IMR-90 (cell line): Measurements from ENCODE around the gene C6orf136. TPM values are rescaled to one million over a fixed set of nuclear protein-coding genes. Genes with fewer than 3 reads are reported as not detected.
A peak's percentile ranks its signal among the peaks of the same experiment; 100 is the strongest.

Experiments used
- ATAC-seq: fragments of 200-7000 bp; cut with Tn5 transposase; 2 replicates; pipeline ENCODE4 v1.9.1; 2020; ENCODE audit warnings: low read depth, mild to moderate bottlenecking, moderate library complexity
- BruUV-seq: library from RNA; stranded (reverse); fragments of 400-500 nt; replicated peaks from 2 replicates; lab custom pipeline; 2021; lab: Mats Ljungman, UMichigan
- CTCF ChIA-PET: fragments of 300-600 bp; formaldehyde crosslinking; extraction: SDS; loops from one replicate; lab custom pipeline; 2021; ENCODE audit warnings: antibody characterized with exemption; lab: Yijun Ruan, JAX
- POLR2A ChIA-PET: fragments of 300-600 bp; sonication (Branson Sonifier 250); formaldehyde crosslinking; loops from one replicate; lab custom pipeline; 2022; ENCODE audit warnings: antibody characterized with exemption; ENCODE audit not compliant: unreplicated experiment; lab: Charles Lee
- DNase-seq: peaks from one replicate; pipeline ENCODE4 v3.0.0; 2013
- H2AFZ ChIP-seq: replicated peaks from 2 replicates; pipeline ENCODE3; 2013; ENCODE audit warnings: low read length, mild to moderate bottlenecking; ENCODE audit not compliant: poor library complexity
- H2AK5ac ChIP-seq: 2 replicates; pipeline ENCODE4 v1.6.1; 2013; ENCODE audit warnings: low read depth, low read length, inconsistent platforms
- H2AK9ac ChIP-seq: replicated peaks from 2 replicates; pipeline ENCODE3; 2013; ENCODE audit warnings: mild to moderate bottlenecking, low read depth, low read length, moderate library complexity; ENCODE audit not compliant: poor library complexity
- H2BK120ac ChIP-seq: 2 replicates; pipeline ENCODE4 v1.6.1; 2013; ENCODE audit warnings: low read depth, low read length, inconsistent platforms
- H2BK15ac ChIP-seq: 3 replicates; pipeline ENCODE4 v1.6.1; 2013; ENCODE audit warnings: low read depth, low read length, inconsistent platforms
- H2BK20ac ChIP-seq: 2 replicates; pipeline ENCODE4 v1.6.1; 2013; ENCODE audit warnings: low read depth, mild to moderate bottlenecking, inconsistent platforms, low read length, moderate library complexity
- H2BK5ac ChIP-seq: 2 replicates; pipeline ENCODE4 v1.6.1; 2013; ENCODE audit warnings: mild to moderate bottlenecking, low read depth, low read length, inconsistent platforms; ENCODE audit not compliant: poor library complexity, severe bottlenecking
- H3K14ac ChIP-seq: replicated peaks from 2 replicates; pipeline ENCODE4 v1.6.1; 2013; ENCODE audit warnings: low read depth, low read length, inconsistent platforms
- H3K18ac ChIP-seq: 2 replicates; pipeline ENCODE4 v1.6.1; 2013; ENCODE audit warnings: low read depth, low read length, control low read depth
- H3K23ac ChIP-seq: 2 replicates; pipeline ENCODE4 v1.6.1; 2013; ENCODE audit warnings: low read depth, low read length, inconsistent platforms
- H3K27ac ChIP-seq: 2 replicates; pipeline ENCODE4 v1.5.1; 2013; ENCODE audit warnings: mild to moderate bottlenecking, control low read depth, low read length; ENCODE audit not compliant: insufficient read depth
- H3K27me3 ChIP-seq: 2 replicates; pipeline ENCODE4 v1.6.1; 2013; ENCODE audit warnings: low read length; ENCODE audit not compliant: control insufficient read depth, insufficient read depth
- H3K36me3 ChIP-seq: 2 replicates; pipeline ENCODE4 v1.6.1; 2013; ENCODE audit warnings: low read length, mixed read lengths; ENCODE audit not compliant: control insufficient read depth, insufficient read depth
- H3K4ac ChIP-seq: 2 replicates; pipeline ENCODE4 v1.6.1; 2013; ENCODE audit warnings: low read depth, low read length, inconsistent platforms
- H3K4me1 ChIP-seq: 2 replicates; pipeline ENCODE4 v1.6.1; 2013; ENCODE audit warnings: low read length, mixed read lengths; ENCODE audit not compliant: control insufficient read depth, insufficient read depth
- H3K4me2 ChIP-seq: 2 replicates; pipeline ENCODE4 v1.6.1; 2013; ENCODE audit warnings: low read depth, mild to moderate bottlenecking, control low read depth, low read length, moderate library complexity
- H3K4me3 ChIP-seq: 2 replicates; pipeline ENCODE4 v1.5.1; 2013; ENCODE audit warnings: low read depth, mild to moderate bottlenecking, control low read depth, low read length, moderate library complexity; ENCODE audit not compliant: insufficient read depth
- H3K56ac ChIP-seq: 2 replicates; pipeline ENCODE4 v1.6.1; 2013; ENCODE audit warnings: low read length, inconsistent platforms; ENCODE audit not compliant: insufficient read depth; ENCODE audit errors: extremely low read depth
- H3K79me1 ChIP-seq, 2 experiments: 2 replicates each; pipeline ENCODE4 v1.6.1; 2013; ENCODE audit warnings: low read length in 2 of 2, inconsistent platforms in 1 of 2, low read depth in 1 of 2
- H3K9ac ChIP-seq: 2 replicates; pipeline ENCODE4 v1.6.1; 2013; ENCODE audit warnings: low read depth, low read length, control low read depth
- H3K9me1 ChIP-seq: 2 replicates; pipeline ENCODE4 v1.6.1; 2013; ENCODE audit warnings: low read length, inconsistent platforms; ENCODE audit not compliant: insufficient read depth
- H3K9me3 ChIP-seq: 2 replicates; pipeline ENCODE4 v1.6.1; 2013; ENCODE audit warnings: low read length; ENCODE audit not compliant: control insufficient read depth, insufficient read depth
- H4K20me1 ChIP-seq: 2 replicates; pipeline ENCODE4 v1.6.1; 2013; ENCODE audit warnings: low read length, inconsistent platforms; ENCODE audit not compliant: insufficient read depth
- H4K5ac ChIP-seq: 2 replicates; pipeline ENCODE4 v1.6.1; 2013; ENCODE audit warnings: mild to moderate bottlenecking, low read depth, low read length, control low read depth
- H4K8ac ChIP-seq, 2 experiments: 2 replicates each; pipeline ENCODE4 v1.6.1; 2013; ENCODE audit warnings: low read depth in 2 of 2, low read length in 2 of 2, control low read depth in 1 of 2, inconsistent platforms in 1 of 2
- H4K91ac ChIP-seq: 2 replicates; pipeline ENCODE4 v1.6.1; 2013; ENCODE audit warnings: low read depth, low read length, inconsistent platforms; ENCODE audit not compliant: insufficient read depth
- BHLHE40 ChIP-seq: fragments of 150-350 bp; IDR thresholded peaks from 2 replicates; pipeline ENCODE4 v1.6.1; 2016; ENCODE audit warnings: mild to moderate bottlenecking, low read depth, low read length
- CEBPB ChIP-seq: IDR thresholded peaks from 2 replicates; pipeline ENCODE4 v1.6.1; 2012; ENCODE audit warnings: low read depth, low read length, improper control_type of control experiment
- CHD1 ChIP-seq: IDR thresholded peaks from 2 replicates; pipeline ENCODE4 v1.6.1; 2012; ENCODE audit warnings: low read depth, low read length, improper control_type of control experiment
- ELK1 ChIP-seq: fragments of 150-350 bp; IDR thresholded peaks from 2 replicates; pipeline ENCODE4 v1.6.1; 2016; ENCODE audit warnings: low read depth, mild to moderate bottlenecking, low read length, moderate library complexity, borderline replicate concordance
- FOS ChIP-seq: fragments of 150-350 bp; IDR thresholded peaks from 2 replicates; pipeline ENCODE4 v1.6.1; 2016; ENCODE audit warnings: low read depth, low read length
- MAFK ChIP-seq: IDR thresholded peaks from 2 replicates; pipeline ENCODE4 v1.6.1; 2012; ENCODE audit warnings: low read depth, low read length, improper control_type of control experiment
- MAZ ChIP-seq: IDR thresholded peaks from 2 replicates; pipeline ENCODE4 v1.6.1; 2012; ENCODE audit warnings: low read depth, mild to moderate bottlenecking, low read length, improper control_type of control experiment, moderate library complexity, borderline replicate concordance
- MXI1 ChIP-seq: IDR thresholded peaks from 2 replicates; pipeline ENCODE4 v1.6.1; 2012; ENCODE audit warnings: low read depth, mild to moderate bottlenecking, low read length, moderate library complexity, borderline replicate concordance
- NFE2L2 ChIP-seq: fragments of 150-350 bp; IDR thresholded peaks from 2 replicates; pipeline ENCODE4 v1.6.1; 2016; ENCODE audit warnings: low read depth, mild to moderate bottlenecking, low read length
- POLR2A ChIP-seq: IDR thresholded peaks from 2 replicates; pipeline ENCODE4 v1.6.1; 2012; ENCODE audit warnings: mild to moderate bottlenecking, low read depth, low read length
- RAD21 ChIP-seq: IDR thresholded peaks from 2 replicates; pipeline ENCODE4 v1.6.1; 2012; ENCODE audit warnings: low read length, improper control_type of control experiment
- RCOR1 ChIP-seq: IDR thresholded peaks from 2 replicates; pipeline ENCODE4 v1.6.1; 2012; ENCODE audit warnings: mild to moderate bottlenecking, low read length, improper control_type of control experiment; ENCODE audit not compliant: insufficient replicate concordance
- RFX5 ChIP-seq: IDR thresholded peaks from 2 replicates; pipeline ENCODE4 v1.8.0; 2012; ENCODE audit warnings: low read depth, mild to moderate bottlenecking, low read length, moderate library complexity
- SMC3 ChIP-seq: fragments of 150-350 bp; IDR thresholded peaks from 2 replicates; pipeline ENCODE4 v1.6.1; 2016; ENCODE audit warnings: low read depth, mild to moderate bottlenecking, antibody characterized with exemption, low read length, moderate library complexity
- WGBS, 2 experiments: methylation state at CpG; one replicate each; pipeline versions ENCODE4 v1.1.5 to v1.1.7; 2013; ENCODE audit warnings: missing lambda C conversion rate in 2 of 2; ENCODE audit not compliant: insufficient read length in 1 of 2; ENCODE audit errors: extremely low coverage in 2 of 2; 5-methylcytosine and 5-hydroxymethylcytosine counted together
- dilution Hi-C: fragments of 300-500 bp; cut with HindIII; formaldehyde crosslinking; loops from one replicate; pipeline ENCODE4 v1.14.3; 2018; ENCODE audit warnings: low sequenced_read_pairs; ENCODE audit not compliant: unreplicated experiment
- in situ Hi-C: fragments of 300-500 bp; cut with MboI; formaldehyde crosslinking; loops from 3 replicates; pipeline ENCODE4 v1.14.3; 2019; ENCODE audit warnings: low sequenced_read_pairs, inconsistent platforms, mixed read lengths
- intact Hi-C: fragments of 100-400 bp; cut with micrococcal nuclease; formaldehyde crosslinking; loops from 2 replicates; pipeline ENCODE4 v1.10.0; 2022
- polyA plus RNA-seq, 3 experiments: library from polyadenylated mRNA; depleted of rRNA; stranded (reverse); fragments of >200 nt; gene quantifications; 2 replicates each; pipeline ENCODE4 v1.2.3, GENCODE V29; 2012; ENCODE audit warnings: low replicate concordance in 1 of 3
- total RNA-seq: library from RNA; depleted of rRNA; stranded (reverse); fragments of >200 nt; gene quantifications from 2 replicates; pipeline ENCODE4 v1.2.3, GENCODE V29; 2012
- TF ChIP-seq, protein P1 (sequence below): fragments of 150-350 bp; IDR thresholded peaks from 2 replicates; pipeline ENCODE4 v1.6.1; 2017; ENCODE audit warnings: mild to moderate bottlenecking, antibody characterized with exemption, low read length, low read depth
- TF ChIP-seq, protein P2 (sequence below): conservative IDR thresholded peaks from 2 replicates; pipeline ENCODE4 v1.5.1; 2012; ENCODE audit warnings: mild to moderate bottlenecking, low read depth, low read length, improper control_type of control experiment

C6orf136 gene
- total and polyA plus RNA-seq, 2 of the 4 experiments (the other 2 are of a cell fraction), result 1.1 to 11.7 TPM

- H3K14ac ChIP-seq, result no peak overlapping the region
- peaks cover 13 to 50% of the 10 kb centered on the region in 2 experiments for H3K79me1 ChIP-seq
- no peak overlapping the region for H2BK120ac ChIP-seq
- H3K56ac ChIP-seq, result no peak overlapping the region
- H3K4me1 ChIP-seq, result peaks cover 14% of the 10 kb centered on the region
- DNase-seq (no peak), ATAC-seq (no peak)
- no peak for TF ChIP-seq FOS
- TF ChIP-seq, protein P1, sequence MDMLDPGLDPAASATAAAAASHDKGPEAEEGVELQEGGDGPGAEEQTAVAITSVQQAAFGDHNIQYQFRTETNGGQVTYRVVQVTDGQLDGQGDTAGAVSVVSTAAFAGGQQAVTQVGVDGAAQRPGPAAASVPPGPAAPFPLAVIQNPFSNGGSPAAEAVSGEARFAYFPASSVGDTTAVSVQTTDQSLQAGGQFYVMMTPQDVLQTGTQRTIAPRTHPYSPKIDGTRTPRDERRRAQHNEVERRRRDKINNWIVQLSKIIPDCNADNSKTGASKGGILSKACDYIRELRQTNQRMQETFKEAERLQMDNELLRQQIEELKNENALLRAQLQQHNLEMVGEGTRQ, result no peak
- TF ChIP-seq CHD1, result no peak
- no peak for TF ChIP-seq SMC3
- no peak for TF ChIP-seq BHLHE40
- TF ChIP-seq RFX5, result no peak
- no peak for TF ChIP-seq MAFK
- TF ChIP-seq NFE2L2, result no peak
- TF ChIP-seq MXI1, result no peak
- no peak for TF ChIP-seq RAD21
- no peak for TF ChIP-seq CEBPB
- TF ChIP-seq POLR2A, result no peak
- TF ChIP-seq, protein P2, sequence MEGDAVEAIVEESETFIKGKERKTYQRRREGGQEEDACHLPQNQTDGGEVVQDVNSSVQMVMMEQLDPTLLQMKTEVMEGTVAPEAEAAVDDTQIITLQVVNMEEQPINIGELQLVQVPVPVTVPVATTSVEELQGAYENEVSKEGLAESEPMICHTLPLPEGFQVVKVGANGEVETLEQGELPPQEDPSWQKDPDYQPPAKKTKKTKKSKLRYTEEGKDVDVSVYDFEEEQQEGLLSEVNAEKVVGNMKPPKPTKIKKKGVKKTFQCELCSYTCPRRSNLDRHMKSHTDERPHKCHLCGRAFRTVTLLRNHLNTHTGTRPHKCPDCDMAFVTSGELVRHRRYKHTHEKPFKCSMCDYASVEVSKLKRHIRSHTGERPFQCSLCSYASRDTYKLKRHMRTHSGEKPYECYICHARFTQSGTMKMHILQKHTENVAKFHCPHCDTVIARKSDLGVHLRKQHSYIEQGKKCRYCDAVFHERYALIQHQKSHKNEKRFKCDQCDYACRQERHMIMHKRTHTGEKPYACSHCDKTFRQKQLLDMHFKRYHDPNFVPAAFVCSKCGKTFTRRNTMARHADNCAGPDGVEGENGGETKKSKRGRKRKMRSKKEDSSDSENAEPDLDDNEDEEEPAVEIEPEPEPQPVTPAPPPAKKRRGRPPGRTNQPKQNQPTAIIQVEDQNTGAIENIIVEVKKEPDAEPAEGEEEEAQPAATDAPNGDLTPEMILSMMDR, result no peak
- TF ChIP-seq ELK1, result no peak
- TF ChIP-seq MAZ, result no peak
- no peak for TF ChIP-seq RCOR1
- H4K5ac ChIP-seq, result no peak overlapping the region
- peaks cover 48% of the 10 kb centered on the region for H3K36me3 ChIP-seq
- no peak overlapping the region for H3K18ac ChIP-seq
- H3K4me2 ChIP-seq, result no peak overlapping the region
- H2AK5ac ChIP-seq, result no peak overlapping the region
- H3K23ac ChIP-seq, result no peak overlapping the region
- no peak overlapping the region for H2AK9ac ChIP-seq
- no peaks in the 10 kb centered on the region for H3K9me3 ChIP-seq
- no peak overlapping the region for H4K91ac ChIP-seq
- H3K9ac ChIP-seq, result no peak overlapping the region
- ChIA-PET CTCF (no interaction called here), POLR2A (no interaction called here)
- in situ Hi-C loops (loop anchor here (5.0 kb wide), 1 partner anchor 201 kb away; no protein-coding TSS in a partner anchor), intact Hi-C loops (no loop called here), dilution Hi-C loops (no loop called here)
- H2BK20ac ChIP-seq, result no peak overlapping the region
- no peak overlapping the region for H3K27ac ChIP-seq
- H3K4me3 ChIP-seq, result no peak overlapping the region
- H4K20me1 ChIP-seq, result peaks cover 57% of the 10 kb centered on the region
- H3K9me1 ChIP-seq, result no peaks in the 10 kb centered on the region
- H3K4ac ChIP-seq, result no peak overlapping the region
- 89% methylated on average over 3 of the region's 10 CpGs; no CpG with 5 or more reads in 1 of the 2 experiments for WGBS, 2 experiments
- BruUV-seq, result TSS peak; percentile 87
- H2BK15ac ChIP-seq, result no peak overlapping the region
- no peak overlapping the region for H2AFZ ChIP-seq
- H2BK5ac ChIP-seq, result no peak overlapping the region
- H4K8ac ChIP-seq, result no peak overlapping the region
- no peaks in the 10 kb centered on the region for H3K27me3 ChIP-seq
Measured at GRCh38 chr6:30676660-30677285, 29.8 kb downstream of the C6orf136 start.
